GM03348 (cell line): ENCODE data around the gene MKNK1.
A peak's percentile ranks its signal among the peaks of the same experiment; 100 is the strongest.

Experiments
- DNase-seq: peaks from one replicate; pipeline ENCODE4 v3.0.0; 2012; ENCODE audit warnings: low spot score

Gene MKNK1

GRCh38 chr1:46539972-46540371 lies 64.1 kb downstream of the MKNK1 start:
- DNase-seq: peak; percentile 87

- no peak for DNase-seq
Measured at GRCh38 chr1:46538147-46538546, 65.9 kb downstream of the MKNK1 start.

- no peak for DNase-seq
Measured at GRCh38 chr1:46537651-46538050, 66.4 kb downstream of the MKNK1 start.

GRCh38 chr1:46536527-46536926 lies 67.5 kb downstream of the MKNK1 start:
- DNase-seq: no peak

GRCh38 chr1:46535063-46535462 lies 69.0 kb downstream of the MKNK1 start:
- DNase-seq: no peak

- DNase-seq: peak; percentile 73
Measured at GRCh38 chr1:46533179-46533864, 70.7 kb downstream of the MKNK1 start.

GRCh38 chr1:46532498-46533178 lies 71.4 kb downstream of the MKNK1 start:
- DNase-seq: peak; percentile 94

GRCh38 chr1:46532095-46532494 lies 72.0 kb downstream of the MKNK1 start:
- DNase-seq: no peak

GRCh38 chr1:46530791-46531409 lies 73.2 kb downstream of the MKNK1 start:
- DNase-seq: no peak

- no peak for DNase-seq
Measured at GRCh38 chr1:46530311-46530710, 73.8 kb downstream of the MKNK1 start.

- no peak for DNase-seq
Measured at GRCh38 chr1:46529031-46529630, 74.9 kb downstream of the MKNK1 start.

GRCh38 chr1:46528297-46528955 lies 75.6 kb downstream of the MKNK1 start:
- peak; percentile 65 for DNase-seq

- peak; percentile 91 for DNase-seq
Measured at GRCh38 chr1:46527474-46528296, 76.4 kb downstream of the MKNK1 start.

- no peak for DNase-seq
Measured at GRCh38 chr1:46526691-46527291, 77.3 kb downstream of the MKNK1 start.

- DNase-seq: no peak
Measured at GRCh38 chr1:46526013-46526690, 77.9 kb downstream of the MKNK1 start.

- DNase-seq: no peak
Measured at GRCh38 chr1:46525253-46525983, 78.7 kb downstream of the MKNK1 start.

GRCh38 chr1:46524843-46525242 lies 79.2 kb downstream of the MKNK1 start:
- DNase-seq: no peak

- DNase-seq: no peak
Measured at GRCh38 chr1:46523496-46524353, 80.3 kb downstream of the MKNK1 start.

- no peak for DNase-seq
Measured at GRCh38 chr1:46522969-46523320, 81.1 kb downstream of the MKNK1 start.
